HG02970 (cell line): ENCODE results near the gene KAZN.
"Not testable (repeated sequence)": the region's sequence is repeated elsewhere in the genome, so short reads cannot be mapped to it uniquely, and the experiment has no call there.

ENCODE experiments used
- ATAC-seq: cut with Tn5 transposase; IDR thresholded peaks from one replicate; pipeline ENCODE4 v1.9.1; 2021; ENCODE audit warnings: mild to moderate bottlenecking, moderate library complexity, moderate number of reproducible peaks; ENCODE audit not compliant: unreplicated experiment, low FRiP score

The KAZN gene

GRCh38 chr1:15128520-15129313, 530.2 kb downstream of the KAZN start:
- ATAC-seq = no peak

- no peak for ATAC-seq
Observed at GRCh38 chr1:15129944-15130343, 531.5 kb downstream of the KAZN start.

GRCh38 chr1:15130607-15131006, 532.1 kb downstream of the KAZN start:
- ATAC-seq = no peak

- ATAC-seq = no peak
Observed at GRCh38 chr1:15132965-15133364, 534.5 kb downstream of the KAZN start.

GRCh38 chr1:15134285-15134684, 535.8 kb downstream of the KAZN start:
- ATAC-seq = no peak

- not testable (repeated sequence) for ATAC-seq
Observed at GRCh38 chr1:15135604-15136003, 537.1 kb downstream of the KAZN start.

GRCh38 chr1:15137809-15138208, 539.3 kb downstream of the KAZN start:
- ATAC-seq = no peak

- ATAC-seq = no peak
Observed at GRCh38 chr1:15139654-15140350, 541.3 kb downstream of the KAZN start.

GRCh38 chr1:15141935-15142539, 543.6 kb downstream of the KAZN start:
- no peak for ATAC-seq

GRCh38 chr1:15145327-15145726, 546.8 kb downstream of the KAZN start:
- no peak for ATAC-seq

- ATAC-seq = no peak
Observed at GRCh38 chr1:15146142-15146680, 547.7 kb downstream of the KAZN start.

- no peak for ATAC-seq
Observed at GRCh38 chr1:15146971-15147376, 548.5 kb downstream of the KAZN start.

- no peak for ATAC-seq
Observed at GRCh38 chr1:15148004-15148403, 549.5 kb downstream of the KAZN start.

GRCh38 chr1:15148475-15148874, 550.0 kb downstream of the KAZN start:
- ATAC-seq = no peak

- ATAC-seq = no peak
Observed at GRCh38 chr1:15148941-15149340, 550.5 kb downstream of the KAZN start.

GRCh38 chr1:15150376-15150775, 551.9 kb downstream of the KAZN start:
- no peak for ATAC-seq

- no peak for ATAC-seq
Observed at GRCh38 chr1:15151377-15151806, 552.9 kb downstream of the KAZN start.

- no peak for ATAC-seq
Observed at GRCh38 chr1:15151871-15152270, 553.4 kb downstream of the KAZN start.

GRCh38 chr1:15152318-15153183, 554.1 kb downstream of the KAZN start:
- ATAC-seq = no peak

GRCh38 chr1:15153184-15153841, 554.8 kb downstream of the KAZN start, which contains the start of gene TMEM51:
TSS of gene TMEM51 (plus strand) at chr1:15153747. CDS start at chr1:15215088, 61,341 bp downstream.
- no peak for ATAC-seq
